Sciatic nerve (tissue), 2 donors: ENCODE data around the gene PNN. TPM values are rescaled to one million over a fixed set of nuclear protein-coding genes. Genes with fewer than 3 reads are reported as not detected.
"Not testable (repeated sequence)": the region's sequence is repeated elsewhere in the genome, so short reads cannot be mapped to it uniquely, and the experiment has no call there.

Experiments
- ATAC-seq: fragments of 200-7000 bp; cut with Tn5 transposase; one replicate; pipeline ENCODE4 v1.9.1; 2020; ENCODE audit warnings: mild to moderate bottlenecking, moderate library complexity
- DNase-seq: peaks from one replicate; pipeline ENCODE4 v3.0.0-alpha.2; 2020; ENCODE audit warnings: low spot score
- intact Hi-C: fragments of 100-400 bp; cut with DNase I; formaldehyde crosslinking; loops from one replicate; pipeline ENCODE4 v1.14.2; 2022
- total RNA-seq: library from RNA; stranded (reverse); fragmentation: NEBNext Ultra II Directional; extraction: Animal tissue kit (Norgen Biotek cat#: 25700); gene quantifications from one replicate; pipeline ENCODE4 v1.2.1, GENCODE V29; 2021
- donor health status: DM: no; HTN: no; CAD: no.
- donor health status: DM: no; HTN: no; CAD: no.

Gene PNN
- 71.9 TPM for total RNA-seq

DNA sequence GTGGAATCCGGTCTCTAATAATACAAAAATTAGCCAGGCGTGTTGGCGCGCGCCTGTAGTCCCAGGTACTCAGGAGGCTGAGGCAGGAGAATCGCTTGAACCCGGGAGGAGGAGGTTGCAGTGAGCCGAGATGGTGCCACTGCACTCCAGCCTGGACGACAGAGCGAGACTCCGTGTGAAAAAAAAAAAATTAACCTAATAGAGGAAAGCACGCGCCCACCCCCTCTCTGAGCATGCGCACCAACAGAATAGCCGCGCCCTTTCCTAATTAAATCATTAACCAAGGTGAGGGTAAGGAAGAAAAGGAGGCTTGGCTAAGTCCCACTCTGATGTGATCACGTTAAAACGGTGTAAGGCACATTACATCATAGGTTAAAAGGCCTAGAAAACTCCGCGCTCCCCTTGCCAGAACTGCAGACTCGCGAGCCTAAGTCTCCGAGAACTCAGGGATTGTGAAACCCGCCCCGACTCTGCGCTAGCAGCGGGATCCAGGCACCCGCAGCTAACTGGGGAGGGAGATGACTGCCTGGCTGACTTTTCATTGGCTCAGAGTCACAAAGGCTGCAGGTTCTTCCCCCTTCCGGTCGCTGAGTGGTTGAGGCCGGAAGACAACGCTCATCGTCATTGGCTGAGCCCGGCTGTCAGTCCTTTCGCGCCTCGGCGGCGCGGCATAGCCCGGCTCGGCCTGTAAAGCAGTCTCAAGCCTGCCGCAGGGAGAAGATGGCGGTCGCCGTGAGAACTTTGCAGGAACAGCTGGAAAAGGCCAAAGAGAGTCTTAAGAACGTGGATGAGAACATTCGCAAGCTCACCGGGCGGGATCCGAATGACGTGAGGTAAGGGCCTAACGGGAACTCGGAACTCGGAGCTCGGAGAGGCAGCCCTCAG, at the start of gene PNN:
Gene PNN (plus strand): TSS at position 695 of the 885 bp plus-strand sequence. CDS start 26 bp downstream, at position 721.
- intact Hi-C loops = no loop called here
- peak; percentile 96 for DNase-seq
- ATAC-seq = peak; percentile 98

DNA sequence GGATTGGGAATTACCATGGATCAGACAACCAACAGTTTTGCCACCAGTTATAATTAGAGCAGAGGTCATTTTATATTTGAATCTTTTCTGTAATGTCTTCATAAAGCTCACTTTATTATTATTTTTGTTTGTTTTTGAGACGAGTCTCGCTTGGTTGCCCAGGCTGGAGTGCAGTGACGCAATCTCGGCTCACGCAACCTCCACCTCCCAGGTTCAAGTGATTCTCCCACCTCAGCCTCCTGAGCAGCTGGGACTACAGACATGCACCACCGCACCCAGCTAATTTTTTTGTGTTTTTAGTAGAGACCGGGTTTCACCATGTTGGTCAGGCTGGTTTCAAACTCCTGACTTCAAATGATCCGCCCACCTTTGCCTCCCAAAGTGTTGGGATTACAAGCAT, 37.2 kb upstream of the PNN start:
- ATAC-seq, DNase-seq, intact Hi-C loops: not testable (repeated sequence)

DNA sequence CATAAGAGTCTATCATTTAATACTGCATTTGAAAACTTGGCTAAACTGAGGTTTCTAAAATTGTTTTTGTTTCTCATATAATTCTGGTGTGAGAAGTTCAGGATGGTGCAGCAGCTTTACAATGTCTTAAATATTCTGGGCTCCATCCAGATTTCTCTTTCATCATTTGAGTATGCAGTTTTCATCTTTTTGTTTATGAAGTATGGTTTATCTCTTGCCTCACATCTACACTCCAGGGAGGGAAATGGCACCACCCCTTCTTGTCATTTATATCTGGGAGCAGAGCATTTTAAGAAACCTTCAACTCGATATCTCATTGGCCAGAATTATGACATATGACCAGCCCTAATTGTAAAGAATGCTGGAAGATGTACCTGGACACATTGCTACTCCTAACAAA, 36.6 kb upstream of the PNN start:
- DNase-seq (no peak), ATAC-seq (no peak)
- intact Hi-C loops = no loop called here

- DNase-seq = no peak
- no peak for ATAC-seq
- intact Hi-C loops = no loop called here
These were observed 34.9 kb upstream of the PNN start for GRCh38 chr14:39140170-39140569.

GRCh38 chr14:39141623-39142022, 33.4 kb upstream of the PNN start:
- DNase-seq, intact Hi-C loops, ATAC-seq: not testable (repeated sequence)

DNA sequence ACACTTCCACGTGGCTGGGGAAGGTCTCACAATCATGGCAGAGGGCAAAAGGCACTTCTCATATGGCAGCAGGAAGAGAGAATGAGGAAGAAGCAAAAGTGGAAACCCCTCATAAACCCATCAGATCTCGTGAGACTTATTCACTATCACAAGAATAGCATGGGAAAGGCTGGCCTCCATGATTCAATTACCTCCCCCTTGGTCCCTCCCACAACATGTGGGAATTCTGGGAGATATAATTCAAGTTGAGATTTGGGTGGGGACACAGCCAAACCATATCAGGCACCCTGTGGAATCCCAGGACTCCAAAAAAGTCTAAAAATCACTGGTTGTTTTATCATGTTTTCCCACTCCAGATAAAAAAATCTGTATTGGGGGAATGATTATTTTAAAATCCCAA, 31.8 kb upstream of the PNN start:
- ATAC-seq, DNase-seq, intact Hi-C loops: not testable (repeated sequence)

DNA sequence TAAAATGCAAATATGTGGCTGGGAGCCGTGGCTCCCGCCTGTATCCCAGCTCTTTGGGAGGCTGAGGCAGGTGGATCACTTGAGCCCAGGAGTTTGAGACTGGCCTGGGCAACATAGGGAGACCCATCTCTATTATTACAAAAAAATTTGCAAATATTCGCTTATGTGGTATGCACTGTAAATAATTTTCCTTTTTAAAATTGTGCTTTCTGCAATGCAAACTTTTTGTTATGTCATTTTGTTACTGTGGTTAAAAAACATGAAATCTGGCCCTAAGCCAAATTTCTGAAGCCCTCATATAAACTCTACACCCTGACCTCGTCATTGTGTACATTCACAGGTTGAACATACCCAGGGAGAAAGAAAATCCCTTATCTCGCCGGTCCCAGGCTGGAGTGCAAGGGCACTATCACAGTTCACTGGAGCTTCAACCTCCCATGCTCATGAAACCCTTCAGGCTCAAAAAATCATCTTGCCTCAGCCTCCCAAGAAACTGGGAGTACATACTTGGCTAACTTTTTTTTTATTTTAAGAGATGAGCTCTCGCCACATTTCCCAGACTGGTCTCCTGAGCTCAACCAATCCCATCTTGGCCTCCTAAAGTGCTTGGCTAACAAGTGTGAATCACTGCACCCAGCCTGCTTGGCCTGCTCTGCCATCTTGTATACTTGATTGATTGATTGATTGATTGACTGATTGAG, 29.6 kb upstream of the PNN start:
- intact Hi-C loops = no loop called here
- DNase-seq (no peak), ATAC-seq (no peak)

GRCh38 chr14:39154594-39155189, 20.4 kb upstream of the PNN start:
- intact Hi-C loops = no loop called here
- DNase-seq (no peak), ATAC-seq (no peak)

DNA sequence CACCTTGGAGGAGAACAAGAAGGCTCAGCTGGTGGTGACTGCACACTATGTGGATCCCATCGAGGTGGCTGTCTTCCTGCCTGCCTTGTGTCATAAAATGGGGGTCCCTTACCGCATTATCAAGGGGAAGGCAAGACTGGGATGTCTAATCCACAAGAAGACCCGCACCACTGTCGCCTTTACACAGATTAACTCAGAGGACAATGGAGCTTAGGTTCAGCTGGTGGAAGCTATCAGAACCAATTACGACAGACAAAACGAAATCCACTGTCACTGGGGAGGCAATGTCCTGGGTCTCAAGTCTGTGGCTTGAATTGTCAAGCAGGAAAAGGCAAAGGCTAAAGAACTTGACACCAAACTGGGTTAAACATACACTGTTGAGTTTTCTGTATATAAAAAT, 17.6 kb upstream of the PNN start:
- DNase-seq (no peak), ATAC-seq (no peak)
- intact Hi-C loops = no loop called here

- no peak for ATAC-seq
- intact Hi-C loops = no loop called here
- DNase-seq = no peak
These were observed 16.7 kb upstream of the PNN start for GRCh38 chr14:39158222-39158858.

DNA sequence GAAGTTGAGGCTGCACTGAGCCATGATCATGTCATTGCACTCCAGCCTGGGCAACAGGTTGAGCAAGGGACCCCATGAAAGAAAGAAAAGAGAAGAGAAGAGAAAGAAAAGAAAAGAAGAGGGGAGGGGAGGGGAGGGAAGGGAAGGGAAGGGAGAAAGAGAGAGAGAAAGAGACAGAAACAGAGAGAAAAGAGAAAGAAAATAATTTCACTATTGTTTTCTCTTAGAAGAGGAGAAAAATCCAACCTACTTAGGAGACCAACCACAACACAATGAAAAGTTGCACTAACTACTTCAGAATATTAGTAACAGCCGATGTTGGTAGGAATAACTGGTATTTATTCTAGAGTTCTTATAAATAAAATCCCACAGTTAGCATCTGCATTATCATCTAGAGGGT, 14.6 kb upstream of the PNN start:
- ATAC-seq = no peak
- intact Hi-C loops = no loop called here
- no peak for DNase-seq

DNA sequence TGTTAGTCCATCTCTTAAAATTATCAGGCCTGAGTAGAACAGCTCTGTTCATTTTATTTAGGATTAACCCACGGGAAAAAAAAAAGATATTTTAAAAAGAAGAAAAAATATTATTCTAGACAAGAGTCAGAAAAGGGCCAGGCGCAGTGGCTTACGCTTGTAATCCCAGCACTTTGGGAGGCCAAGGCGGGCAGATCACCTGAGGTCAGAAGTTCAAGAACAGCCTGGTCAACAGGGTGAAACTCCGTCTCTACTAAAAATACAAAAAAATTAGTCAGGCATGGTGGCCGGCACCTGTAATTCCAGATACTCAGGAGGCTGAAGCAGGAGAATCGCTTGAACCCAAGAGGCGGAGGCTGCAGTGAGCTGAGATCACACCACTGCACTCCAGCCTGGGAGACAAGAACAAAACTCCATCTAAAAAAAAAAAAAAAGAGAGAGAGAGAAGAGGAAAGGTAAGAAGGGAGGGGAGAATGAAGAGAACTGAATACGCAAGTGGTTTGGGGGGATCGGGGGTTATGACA, 7.2 kb upstream of the PNN start:
- ATAC-seq, intact Hi-C loops, DNase-seq: not testable (repeated sequence)

DNA sequence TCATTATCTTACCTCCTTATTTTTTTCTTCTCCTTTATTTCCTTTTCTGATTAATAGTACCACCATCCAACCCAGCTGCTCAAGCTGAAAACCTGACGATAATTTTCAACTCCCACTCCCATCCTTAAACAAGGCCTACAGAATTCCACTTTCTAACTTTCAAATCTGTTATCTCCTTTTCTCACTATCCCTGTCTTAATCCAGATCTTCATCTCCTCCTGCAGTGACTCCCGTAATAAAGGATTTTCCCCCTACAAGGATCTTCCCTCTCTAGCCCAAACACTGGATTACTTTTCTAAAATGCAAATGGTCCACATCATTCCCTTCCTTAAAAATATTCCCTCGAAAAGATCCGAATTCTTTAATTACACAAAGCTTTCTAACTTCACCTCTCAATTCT, 6.5 kb upstream of the PNN start:
- ATAC-seq (no peak), DNase-seq (no peak)

GRCh38 chr14:39169541-39169900, 5.5 kb upstream of the PNN start:
- ATAC-seq (peak; percentile 22), DNase-seq (no peak)
- intact Hi-C loops = no loop called here

More for the DNA sequence above, 6.5 kb upstream of the PNN start:
- intact Hi-C loops = no loop called here

DNA sequence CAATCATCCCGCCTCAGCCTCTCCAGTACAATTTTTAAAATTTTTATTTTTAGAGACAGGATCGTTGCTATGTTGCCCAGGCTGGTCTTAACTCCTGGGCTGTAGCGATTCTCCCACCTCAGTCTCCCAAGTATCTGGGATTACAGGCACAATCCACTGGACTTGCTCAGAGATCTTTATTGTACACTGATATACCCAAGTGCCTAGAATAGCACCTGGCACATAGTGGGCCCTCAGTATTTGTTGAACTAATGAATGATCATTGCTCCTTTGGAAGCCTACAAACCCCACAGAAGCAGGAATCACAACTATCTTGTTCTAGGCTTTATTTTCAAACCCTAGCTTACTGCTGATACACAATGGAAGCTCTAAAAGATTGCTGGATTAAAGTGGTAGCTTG, 1.9 kb upstream of the PNN start:
- ATAC-seq (no peak), DNase-seq (no peak)
- intact Hi-C loops = no loop called here

- DNase-seq = no peak
- ATAC-seq = peak; percentile 18
- intact Hi-C loops = no loop called here
These were observed 600 bp downstream of the PNN start for GRCh38 chr14:39175445-39176262.

GRCh38 chr14:39176263-39177167, 1.5 kb downstream of the PNN start:
- no peak for DNase-seq
- no peak for ATAC-seq
- intact Hi-C loops = no loop called here
